Peyer's patch (tissue), 4 donors: Measurements from ENCODE around the gene PDHB.

Source experiments
- POLR2A ChIP-seq, 2 donors: fragments of 450-650 bp; IDR thresholded peaks; one replicate each; pipeline ENCODE4 v1.5.1; 2017; ENCODE audit warnings: antibody characterized with exemption in 2 of 2, mild to moderate bottlenecking in 2 of 2, moderate library complexity in 2 of 2
- TF ChIP-seq, protein P1 (sequence below), 6 experiments: fragments of 450-650 bp in 4 of 6; fragments of 200-600 bp in 2 of 6; sonication (generic) in 1 of 6; IDR thresholded peaks; one replicate each; pipeline ENCODE4 v1.5.1; 2017 to 2019; ENCODE audit warnings: antibody characterized with exemption in 6 of 6, mild to moderate bottlenecking in 3 of 6, moderate library complexity in 1 of 6

DNA sequence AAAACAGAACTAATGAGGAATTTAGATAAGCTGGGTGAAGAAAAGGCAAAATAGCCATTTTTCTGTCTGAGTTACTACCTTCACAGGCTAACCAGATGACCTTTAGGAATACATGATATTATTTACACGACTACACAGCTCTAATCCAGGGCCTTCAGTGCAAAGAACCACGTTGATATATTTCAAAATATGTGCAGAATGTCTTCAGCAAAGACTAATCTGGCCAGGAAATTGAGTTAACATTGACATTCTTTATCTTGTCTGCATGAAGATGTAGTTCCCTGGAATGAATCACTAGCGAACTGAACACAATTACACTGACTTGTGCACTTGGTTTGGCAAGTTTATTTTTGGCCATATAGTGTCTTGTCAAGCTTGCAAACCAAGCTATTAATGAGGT, 41.5 kb downstream of the PDHB start:
- TF ChIP-seq, protein P1, sequence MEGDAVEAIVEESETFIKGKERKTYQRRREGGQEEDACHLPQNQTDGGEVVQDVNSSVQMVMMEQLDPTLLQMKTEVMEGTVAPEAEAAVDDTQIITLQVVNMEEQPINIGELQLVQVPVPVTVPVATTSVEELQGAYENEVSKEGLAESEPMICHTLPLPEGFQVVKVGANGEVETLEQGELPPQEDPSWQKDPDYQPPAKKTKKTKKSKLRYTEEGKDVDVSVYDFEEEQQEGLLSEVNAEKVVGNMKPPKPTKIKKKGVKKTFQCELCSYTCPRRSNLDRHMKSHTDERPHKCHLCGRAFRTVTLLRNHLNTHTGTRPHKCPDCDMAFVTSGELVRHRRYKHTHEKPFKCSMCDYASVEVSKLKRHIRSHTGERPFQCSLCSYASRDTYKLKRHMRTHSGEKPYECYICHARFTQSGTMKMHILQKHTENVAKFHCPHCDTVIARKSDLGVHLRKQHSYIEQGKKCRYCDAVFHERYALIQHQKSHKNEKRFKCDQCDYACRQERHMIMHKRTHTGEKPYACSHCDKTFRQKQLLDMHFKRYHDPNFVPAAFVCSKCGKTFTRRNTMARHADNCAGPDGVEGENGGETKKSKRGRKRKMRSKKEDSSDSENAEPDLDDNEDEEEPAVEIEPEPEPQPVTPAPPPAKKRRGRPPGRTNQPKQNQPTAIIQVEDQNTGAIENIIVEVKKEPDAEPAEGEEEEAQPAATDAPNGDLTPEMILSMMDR (IDR thresholded peaks at IDR 0.05): no peak
- TF ChIP-seq POLR2A (IDR thresholded peaks at IDR 0.05): no peak
